CD4-positive, alpha-beta T cell treated with Interleukin-1 beta for 1 hour (primary cell): ENCODE measurements around the gene PLA2G4C.
"Not testable (repeated sequence)": the region's sequence is repeated elsewhere in the genome, so short reads cannot be mapped to it uniquely, and the experiment has no call there.

ENCODE experiments used
- DNase-seq, 2 donors: peaks; one replicate each; pipeline ENCODE4 v3.0.0-alpha.2; 2020 to 2022

PLA2G4C gene

DNA sequence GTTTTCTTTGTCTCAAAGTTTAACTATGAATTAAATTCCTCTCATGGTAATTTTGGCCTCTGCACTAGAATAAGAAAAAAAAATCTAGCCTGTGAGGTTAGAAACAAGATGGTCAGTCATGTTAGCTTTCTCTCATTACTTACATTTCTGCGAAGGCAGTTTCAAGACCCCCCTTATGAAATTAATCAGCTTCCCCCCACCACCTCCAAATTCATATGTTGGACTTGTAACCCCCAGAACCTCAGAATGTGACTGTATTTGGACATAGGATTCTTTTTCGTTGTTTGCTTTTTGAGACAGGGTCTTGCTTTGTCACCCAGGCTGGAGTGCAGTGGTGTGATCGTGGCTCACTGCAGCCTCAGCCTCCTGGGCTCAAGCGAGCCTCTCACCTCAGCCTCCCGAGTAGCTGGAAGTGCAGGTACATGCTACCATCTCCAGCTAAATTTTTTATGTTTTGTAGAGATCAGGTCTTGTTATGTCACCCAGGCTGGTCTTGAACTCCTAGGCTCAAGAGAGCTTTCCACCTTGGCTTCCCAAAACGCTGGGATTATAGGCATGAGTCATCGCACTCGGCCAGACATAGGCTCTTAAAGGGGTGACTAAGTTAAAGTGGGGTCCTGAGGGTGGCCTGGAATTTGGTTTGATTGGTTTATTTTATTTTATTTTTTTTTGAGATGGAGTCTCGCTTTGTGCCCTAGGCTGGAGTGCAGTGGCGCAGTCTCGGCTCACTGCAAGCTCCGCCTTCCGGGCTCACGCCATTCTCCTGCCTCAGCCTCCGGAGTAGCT lies 1.4 kb downstream of the PLA2G4C start:
- DNase-seq, result no peak

DNA sequence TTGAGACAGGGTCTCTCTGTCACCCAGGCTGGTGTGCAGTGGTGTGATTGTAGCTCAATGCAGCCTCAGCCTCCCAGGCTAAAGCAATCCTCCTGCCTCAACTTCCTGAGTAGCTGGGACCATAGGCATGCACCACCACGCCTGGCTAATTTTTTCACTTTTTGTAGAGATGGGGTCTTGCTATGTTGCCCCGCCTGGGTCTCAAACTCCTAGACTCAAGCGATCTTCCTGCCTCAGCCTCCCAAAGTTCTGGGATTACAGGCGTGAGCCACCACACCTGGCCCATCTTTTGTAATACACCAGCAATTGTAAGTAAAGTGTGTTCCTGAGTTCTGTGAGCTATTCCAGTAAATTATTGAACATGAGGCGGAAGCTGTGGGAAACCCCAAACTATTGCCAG lies 6.7 kb downstream of the PLA2G4C start:
- DNase-seq, result no peak

DNA sequence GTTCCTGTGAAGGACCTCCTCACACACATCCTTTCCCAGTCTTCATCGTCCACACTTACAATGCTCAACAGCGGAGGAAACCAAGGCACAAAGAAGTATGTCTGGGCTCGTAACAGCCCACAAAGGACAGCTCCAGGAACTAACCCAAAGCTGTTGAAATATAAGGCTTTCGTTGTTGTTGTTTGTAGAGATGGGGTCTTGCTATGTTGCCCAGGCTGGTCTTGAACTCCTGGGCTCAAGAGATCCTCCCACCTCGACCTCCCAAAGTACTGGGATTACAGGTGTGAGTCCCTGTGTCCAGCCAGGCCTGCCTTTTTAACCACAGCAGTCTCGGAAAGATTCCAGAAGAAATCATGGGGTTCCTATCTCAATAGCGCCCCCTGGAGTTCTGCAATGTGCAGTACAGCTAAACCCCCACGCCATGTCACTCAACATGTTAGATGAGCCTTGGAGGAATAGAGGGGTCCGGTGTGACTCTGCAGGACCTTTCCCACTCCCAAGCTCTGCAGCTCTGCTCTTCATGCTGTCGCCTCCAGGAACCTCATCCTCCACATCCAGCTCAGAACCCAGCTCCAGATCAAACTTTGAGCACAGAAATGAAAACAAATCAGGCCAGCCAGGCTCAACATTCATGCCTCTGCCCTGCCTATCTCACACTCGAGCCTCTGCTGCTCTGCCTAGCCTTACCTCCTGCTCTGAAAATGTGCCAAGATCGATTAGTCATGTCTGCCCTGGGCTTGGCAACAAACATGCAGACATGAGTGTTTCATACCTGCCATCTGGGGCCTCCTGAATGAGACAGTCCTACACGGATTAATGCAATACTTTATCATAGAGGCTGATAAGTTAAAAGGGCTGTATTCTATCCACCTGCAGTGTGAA lies 7.5 kb downstream of the PLA2G4C start:
- peak; percentile 12 to 32 for DNase-seq

DNA sequence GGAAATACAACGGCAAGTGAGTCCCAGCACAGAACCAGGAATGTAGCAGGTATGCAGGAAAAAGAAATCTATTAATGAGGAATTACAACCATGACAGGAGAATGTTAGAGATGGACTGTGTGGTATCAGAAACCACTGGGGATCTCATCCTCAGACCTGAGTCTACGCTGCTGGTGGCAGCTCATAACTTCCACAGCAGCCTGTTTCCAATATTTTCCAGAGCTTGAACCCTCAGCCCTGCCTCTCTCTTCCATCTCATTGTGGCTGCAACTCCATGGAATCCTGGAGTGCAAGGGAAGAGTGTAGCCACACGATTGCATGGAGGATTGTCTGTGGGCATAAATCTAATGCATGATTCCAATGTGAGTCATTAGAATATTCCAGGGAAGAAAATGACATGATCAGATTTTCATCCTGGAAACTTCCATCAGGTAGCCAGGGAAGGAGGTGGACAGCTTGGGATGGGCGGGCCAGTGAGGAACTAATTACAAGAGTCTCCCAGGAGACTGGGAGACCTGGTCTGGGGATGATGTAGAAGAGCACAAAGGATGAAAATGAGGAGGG lies 14.9 kb downstream of the PLA2G4C start:
- no peak for DNase-seq

DNA sequence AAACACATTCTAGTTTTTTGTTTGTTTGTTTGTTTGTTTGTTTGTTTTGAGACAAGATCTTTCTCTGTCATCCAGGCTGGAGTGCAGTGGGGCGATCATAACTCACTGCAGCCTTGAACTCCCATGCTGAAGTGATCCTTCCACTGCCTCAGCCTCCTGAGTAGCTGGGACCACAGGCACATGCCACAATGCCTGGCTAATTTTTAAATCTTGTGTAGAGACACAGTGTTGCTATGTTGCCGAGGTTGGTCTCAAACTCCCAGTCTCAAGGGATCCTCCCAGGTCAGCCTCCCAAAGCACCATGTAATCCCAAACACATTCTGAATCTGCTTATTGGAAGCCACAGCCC lies 15.8 kb downstream of the PLA2G4C start:
- DNase-seq, result no peak

DNA sequence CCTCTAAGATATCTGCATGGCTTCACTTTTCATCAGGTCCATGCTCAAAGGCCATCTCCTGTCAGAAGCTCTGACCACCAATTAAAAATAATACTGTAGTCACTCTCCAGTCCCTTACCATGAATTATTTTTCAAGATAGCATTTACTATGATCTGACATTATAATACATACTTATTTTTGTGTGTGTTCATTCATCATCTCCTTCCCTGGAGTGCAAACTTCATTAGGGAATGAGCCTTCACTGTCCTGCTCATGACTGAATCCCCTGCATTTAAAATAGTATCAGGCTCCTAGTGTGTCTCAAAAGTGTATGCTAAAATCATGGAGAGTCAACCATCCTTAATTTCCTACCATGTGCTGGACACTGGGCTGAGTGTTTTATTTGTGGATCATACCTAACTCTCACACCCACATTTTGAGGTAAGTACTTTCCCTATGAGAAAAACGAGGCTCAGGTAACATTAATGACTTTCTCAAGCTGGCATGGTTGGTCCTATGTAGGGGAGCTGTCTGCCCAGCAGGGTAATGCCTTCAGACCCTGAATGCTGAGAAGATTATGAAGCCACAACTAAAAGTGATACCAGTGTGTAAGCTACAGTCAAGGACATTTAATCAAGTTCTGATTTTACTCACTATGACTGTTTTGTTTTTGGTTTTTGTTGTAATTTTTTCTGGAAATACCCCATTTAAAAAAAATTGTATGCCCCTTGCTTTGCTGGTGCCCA lies 16.3 kb downstream of the PLA2G4C start:
- no peak for DNase-seq

DNA sequence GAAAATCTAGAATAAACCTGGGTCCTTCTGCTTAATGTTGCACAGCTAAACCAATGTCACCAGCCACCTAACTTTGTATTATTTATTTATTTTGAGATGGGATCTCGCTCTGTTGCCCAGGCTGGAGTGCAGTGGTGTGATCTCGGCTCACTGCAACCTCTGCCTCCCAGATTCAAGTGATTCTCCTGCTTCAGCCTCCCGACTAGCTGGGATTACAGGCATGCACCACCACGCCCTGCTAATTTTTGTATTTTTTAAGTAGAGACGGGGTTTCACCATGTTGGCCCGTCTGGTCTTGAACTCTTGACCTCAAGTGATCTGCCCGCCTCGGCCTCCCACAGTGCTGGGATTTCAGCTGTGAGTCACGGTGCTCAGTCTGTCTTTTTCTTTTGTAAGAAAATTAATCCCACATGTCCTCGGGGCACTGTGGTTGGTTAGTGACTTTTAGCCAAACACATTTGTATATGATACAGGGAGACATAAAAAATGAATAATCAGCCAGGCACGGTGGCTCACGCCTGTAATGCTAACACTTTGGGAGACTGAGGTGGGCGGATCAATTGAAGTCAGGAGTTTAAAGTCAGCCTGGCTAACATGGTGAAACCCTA lies 19.4 kb downstream of the PLA2G4C start:
- DNase-seq, result not testable (repeated sequence)

DNA sequence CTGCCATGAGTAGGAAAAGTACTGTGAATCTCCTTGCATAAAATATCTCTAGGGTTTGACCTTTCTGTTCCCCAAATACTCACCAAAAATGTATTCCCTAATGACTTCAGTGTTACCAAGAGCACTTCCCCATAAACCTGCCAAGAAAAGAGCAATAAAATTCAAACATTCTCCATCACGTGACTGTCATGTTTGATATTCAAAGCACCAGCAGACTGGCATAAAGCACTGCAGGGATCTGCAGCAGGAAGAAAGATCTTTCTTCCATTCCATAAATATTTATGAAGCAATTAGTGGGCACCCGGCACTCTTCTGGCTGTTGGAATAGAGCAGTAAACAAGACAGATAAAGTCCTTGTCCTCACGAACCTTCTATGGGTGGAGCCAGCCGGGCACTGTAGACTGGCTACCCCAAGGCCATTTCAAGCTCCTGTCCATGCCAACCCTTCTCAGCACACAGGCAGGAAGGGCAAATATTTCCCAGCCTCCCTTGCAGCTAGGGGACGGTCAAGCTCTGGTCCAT lies 20.3 kb downstream of the PLA2G4C start:
- no peak for DNase-seq

DNA sequence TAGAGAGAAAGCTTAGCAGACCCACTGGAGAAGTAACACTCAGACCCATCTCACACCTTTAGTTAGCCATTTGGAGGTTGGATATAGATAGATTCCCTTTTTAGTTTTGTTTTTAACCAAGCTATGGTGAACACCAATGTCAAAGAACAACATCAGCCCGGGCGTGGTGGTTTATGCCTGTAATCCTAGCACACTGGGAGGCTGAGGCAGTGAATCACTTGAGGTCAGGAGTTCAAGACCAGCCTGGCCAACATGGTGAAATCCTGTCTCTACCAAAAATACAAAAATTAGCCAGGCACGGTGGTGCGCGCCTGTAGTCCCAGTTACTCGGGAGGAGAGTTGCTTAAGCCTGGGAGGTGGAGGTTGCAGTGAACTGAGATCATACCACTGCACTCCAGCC lies 21.6 kb downstream of the PLA2G4C start:
- DNase-seq, result not testable (repeated sequence)

DNA sequence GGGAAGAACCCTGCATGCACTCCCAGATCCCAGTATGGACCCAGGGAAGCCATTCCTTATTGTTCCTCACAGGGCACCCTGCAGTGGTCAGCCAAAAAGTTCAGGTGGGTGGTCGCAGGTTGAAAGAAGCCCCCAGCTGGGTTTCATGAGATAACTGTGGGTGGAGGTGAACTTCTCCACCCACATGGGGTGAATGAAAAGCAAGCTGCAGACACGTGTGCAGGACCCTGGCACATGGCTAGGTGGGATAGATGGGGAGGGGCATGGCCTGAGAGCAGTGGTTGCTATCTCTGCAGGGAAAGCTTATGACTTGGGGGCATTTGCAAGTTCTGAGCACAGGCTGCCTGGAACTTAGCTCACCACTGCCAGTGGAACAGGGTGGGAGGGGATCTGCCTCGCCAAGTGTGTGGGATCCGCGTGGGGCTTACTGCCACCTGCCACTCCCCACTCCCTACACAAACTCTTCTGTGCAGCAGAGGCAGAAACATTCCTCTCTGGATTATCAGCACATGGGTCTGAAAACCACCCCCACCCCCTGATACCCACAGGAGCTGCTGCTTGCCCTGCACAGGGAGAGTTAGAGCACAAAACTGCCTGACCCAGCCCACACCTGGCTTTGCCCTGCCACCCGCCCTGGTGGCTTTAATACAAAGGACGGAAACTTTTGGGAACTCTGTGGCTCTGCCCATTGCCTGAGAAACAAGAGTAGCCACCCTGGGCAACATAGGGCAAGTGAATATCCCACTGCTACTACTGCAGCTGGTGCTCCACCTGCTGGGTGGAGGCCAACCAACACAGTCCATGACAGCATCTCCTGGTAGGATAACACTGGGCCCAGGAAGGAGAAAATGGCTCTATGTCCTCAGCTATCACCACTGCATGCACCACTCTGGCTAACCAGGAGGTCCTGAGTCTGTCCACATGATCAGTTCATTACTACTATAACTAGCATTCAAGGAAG lies 24.4 kb downstream of the PLA2G4C start:
- DNase-seq, result no peak

DNA sequence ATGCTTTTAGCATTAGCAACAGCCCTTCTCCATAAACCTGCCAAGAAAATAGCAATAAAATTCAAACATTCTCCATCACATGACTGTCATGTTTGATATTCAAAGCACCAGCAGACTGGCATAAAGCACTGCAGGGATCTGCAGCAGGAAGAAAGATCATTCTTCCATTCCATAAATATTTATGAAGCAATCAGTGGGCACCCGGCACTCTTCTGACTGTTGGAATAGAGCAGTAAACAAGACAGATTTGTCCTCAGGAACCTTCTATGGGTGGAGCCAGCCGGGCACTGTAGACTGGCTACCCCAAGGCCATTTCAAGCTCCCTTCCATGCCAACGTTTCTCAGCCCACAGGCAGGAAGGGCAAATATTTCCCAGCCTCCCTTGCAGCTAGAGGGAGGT lies 25.5 kb downstream of the PLA2G4C start:
- no peak for DNase-seq

DNA sequence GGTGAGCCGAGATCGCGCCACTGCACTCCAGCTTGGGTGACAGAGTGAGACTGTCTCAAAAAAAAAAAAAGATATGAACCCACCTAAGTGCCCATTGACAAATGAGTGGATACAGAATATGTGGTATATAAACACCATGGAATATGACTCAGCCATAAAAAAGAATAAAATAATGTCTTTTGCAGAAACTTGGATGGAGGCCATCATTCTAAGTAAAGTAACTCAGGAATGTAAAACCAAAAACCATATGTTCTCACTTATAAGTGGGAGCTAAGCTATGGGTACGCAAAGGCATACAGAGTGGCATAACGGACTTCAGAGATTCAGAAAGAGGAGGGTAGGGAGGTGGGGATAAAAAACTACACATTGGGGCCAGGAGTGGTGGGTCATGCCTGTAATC lies 29.5 kb downstream of the PLA2G4C start:
- DNase-seq, result no peak

DNA sequence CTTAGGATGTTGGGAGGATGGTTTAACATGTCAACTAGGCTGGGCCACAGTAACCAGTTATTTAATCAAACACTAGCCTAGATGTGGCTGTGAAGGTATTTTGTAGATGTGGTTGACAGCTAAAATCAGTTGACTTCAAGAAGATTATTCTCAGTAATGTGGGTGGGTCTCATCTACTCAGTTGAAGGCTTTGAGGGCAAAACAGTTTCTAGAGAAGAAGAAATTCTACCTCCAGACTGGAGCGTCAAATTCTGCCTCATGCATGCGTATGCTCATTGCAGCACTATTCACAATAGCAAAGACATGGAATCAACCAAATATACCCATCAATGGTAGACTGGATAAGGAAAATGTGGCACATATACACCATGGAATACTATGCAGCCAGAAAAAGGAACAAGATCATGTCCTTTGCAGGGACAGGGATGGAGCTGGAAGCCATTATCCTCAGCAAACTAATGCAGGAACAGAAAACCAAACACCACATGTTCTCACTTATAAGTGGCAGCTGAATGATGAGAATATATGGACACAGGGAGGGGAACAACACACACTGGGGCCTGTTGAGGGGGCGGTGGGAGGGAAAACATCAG lies 40.3 kb downstream of the PLA2G4C start:
- not testable (repeated sequence) for DNase-seq

DNA sequence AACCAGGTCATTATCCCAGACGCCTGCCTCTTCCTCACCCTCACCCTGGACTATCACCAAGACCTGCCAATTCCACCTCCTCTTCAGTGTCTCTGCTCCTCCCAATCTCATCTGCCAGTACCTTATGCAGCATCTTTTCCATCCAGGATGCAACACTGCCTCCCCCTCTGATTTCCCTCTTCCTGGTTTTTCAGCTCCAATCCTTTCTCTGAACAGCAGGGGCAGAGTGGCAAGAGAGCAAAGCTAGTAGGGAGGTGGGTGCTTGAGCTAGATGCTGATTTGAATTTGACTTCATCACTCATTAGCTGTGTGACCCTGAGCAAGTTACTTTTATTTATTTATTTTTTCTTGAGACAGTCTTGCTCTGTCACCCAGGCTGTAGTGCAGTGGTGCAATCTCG lies 41.2 kb downstream of the PLA2G4C start:
- no peak for DNase-seq

DNA sequence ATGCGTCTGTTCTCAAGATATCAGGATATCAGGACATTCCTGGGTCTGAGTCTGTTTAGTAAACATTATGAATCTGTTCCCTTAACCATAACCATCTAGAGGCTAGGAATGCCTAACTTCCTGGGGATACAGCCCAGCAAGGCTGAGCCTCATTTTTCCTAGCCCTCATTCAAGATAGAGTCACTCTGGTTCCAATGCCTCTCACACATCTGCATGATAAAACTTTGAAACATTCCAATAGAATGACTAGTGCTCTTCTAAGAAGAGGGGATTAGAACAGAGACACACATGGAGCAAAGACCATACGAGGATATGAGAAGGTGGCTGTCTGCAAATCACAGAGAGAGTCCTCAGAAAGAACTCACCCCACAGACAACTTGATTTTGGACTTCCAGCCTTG lies 46.1 kb downstream of the PLA2G4C start:
- no peak for DNase-seq

DNA sequence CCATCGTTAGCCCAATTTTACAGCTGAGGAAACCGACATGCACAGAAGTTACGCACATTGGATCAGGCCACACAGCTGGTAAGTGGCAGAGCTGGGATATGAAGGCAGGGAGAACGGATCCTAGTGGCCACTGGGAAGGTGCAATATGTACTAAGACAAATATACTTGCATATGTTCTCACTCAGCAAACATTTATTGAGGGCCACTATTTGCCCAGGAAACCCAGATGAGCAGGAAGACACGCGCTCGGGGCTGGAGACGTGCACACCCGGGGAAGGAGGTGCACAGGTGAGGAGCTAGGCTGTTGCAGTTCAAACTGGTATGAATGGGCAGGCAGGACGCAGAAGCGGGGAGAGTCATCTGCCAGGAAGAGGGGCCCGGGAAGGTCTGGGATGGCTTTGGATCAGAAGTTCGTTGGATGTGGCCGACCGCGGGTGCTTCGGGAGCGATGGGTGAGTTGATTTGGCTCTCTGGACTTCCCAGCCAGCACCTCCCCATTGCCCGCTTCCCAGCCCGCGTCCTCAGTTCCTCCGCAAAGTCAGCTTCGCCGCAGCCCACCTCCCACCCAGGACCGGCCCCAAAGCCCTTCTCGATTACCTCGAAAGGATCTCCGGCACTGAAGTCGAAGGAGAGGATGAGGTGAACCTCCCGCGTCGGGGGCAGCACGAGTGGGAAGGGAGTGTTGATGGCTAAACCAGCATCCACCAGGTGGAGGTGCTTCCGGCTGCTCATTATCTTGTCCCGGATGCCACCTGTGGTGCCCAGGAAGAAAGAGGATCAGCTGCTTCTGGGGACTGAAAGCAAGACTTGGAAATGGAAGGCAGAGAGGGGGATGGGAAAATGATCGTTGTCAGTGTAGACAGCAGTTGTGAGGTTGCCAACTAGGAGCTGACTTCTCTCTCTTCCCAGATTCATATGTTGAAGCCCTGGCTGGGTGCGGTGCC lies 48.9 kb downstream of the PLA2G4C start:
- no peak for DNase-seq

DNA sequence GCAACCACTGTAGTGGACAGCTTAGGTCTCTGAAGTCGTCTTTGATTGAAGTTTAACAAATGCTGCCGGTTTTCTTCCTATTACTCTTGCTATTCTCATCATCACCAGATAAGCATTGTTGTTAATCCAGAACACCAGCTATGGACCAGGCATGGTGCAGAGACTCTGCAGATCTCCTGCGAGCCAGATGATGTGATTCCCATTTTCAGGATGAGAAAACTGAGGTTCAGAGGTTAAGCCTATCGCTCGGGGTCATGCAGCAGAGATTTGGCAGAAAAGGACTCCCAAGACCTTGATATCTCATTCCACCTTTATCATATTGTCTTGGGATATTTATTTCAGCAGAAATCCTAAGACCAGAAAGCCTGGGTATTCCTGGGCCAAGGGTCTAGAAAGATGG lies 50.2 kb downstream of the PLA2G4C start:
- DNase-seq, result no peak

DNA sequence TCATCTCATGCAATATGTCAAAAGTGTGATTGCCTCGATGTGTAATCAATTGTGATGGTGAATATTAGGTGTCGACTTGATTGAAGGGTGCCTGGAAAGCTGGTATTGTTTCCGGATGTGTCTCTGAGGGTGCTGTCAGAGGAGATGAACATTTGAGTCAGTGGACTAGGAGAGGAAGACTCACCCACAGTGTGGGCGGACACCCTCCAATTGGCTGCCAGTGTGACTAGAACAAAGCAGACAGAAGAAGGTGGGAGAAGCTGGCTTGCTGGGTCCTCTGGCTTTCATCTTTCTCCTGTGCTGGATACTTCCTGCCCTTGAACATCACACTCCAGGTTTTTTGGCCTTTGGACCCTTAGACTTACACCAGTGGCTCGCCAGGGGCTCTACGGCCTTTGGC lies 51.3 kb downstream of the PLA2G4C start:
- no peak for DNase-seq

DNA sequence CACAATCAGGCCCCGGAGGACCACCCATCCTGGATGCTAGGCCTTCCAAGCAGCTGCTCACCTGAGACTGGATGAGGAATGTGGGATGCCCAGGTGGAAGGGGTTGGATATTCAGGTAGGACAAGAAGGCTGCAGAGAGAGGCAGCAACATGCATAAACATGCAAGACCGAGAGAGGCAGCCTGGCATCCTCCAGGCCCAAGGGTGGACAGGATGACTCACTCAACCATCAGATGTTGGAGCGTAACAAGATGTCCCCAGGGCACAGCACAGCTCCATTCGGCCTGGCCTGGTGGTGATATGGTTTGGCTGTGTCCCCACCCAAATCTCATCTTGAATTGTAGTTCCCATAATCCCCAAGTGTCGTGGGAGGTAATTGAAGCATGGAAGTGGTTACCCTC lies 56.8 kb downstream of the PLA2G4C start:
- no peak for DNase-seq

DNA sequence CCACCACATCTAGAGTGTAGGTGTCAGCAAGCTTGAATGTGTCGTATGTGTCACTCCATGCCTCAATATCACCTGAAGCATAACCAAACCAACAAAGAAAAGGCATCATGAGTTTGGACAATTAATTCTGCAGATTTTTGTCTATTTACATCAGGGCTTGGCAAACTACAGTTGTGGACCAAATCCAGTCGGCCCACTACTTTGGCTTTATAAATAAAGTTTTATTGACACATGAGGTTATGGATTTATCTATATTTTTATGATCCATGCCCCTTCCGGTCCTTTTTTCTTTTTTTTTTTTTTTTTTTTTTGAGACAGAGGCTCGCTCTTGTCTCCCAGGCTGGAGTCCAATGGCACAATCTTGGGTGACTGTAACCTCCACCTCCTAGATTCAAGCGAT lies 57.5 kb downstream of the PLA2G4C start:
- no peak for DNase-seq
